Thymus (tissue), 11 donors: ENCODE measurements around the gene IDUA. TPM values are rescaled to one million over a fixed set of nuclear protein-coding genes. Genes with fewer than 3 reads are reported as not detected.
"Not testable (repeated sequence)": the region's sequence is repeated elsewhere in the genome, so short reads cannot be mapped to it uniquely, and the experiment has no call there.

Experiments
- DNase-seq, 9 donors: peaks; one replicate each; pipeline ENCODE4 v3.0.0-alpha.2; 2013; ENCODE audit warnings: low spot score in 9 of 9, low read depth in 6 of 9, missing footprints in 1 of 9
- H3K27ac ChIP-seq, 2 donors: one replicate each; pipeline ENCODE4 v1.5.1; 2013; ENCODE audit warnings: control low read depth in 1 of 2, low read depth in 1 of 2, low read length in 1 of 2, mild to moderate bottlenecking in 1 of 2, moderate library complexity in 1 of 2
- H3K27me3 ChIP-seq, 2 donors: one replicate each; pipeline ENCODE4 v1.5.1; 2013; ENCODE audit warnings: low read length in 1 of 2; ENCODE audit not compliant: control insufficient read depth in 2 of 2, insufficient read depth in 1 of 2
- H3K36me3 ChIP-seq, 2 donors: one replicate each; pipeline ENCODE4 v1.5.1; 2013; ENCODE audit warnings: low read length in 1 of 2, mild to moderate bottlenecking in 1 of 2, moderate library complexity in 1 of 2; ENCODE audit not compliant: control insufficient read depth in 2 of 2, insufficient read depth in 2 of 2
- H3K4me1 ChIP-seq, 2 donors: one replicate each; pipeline ENCODE4 v1.5.1; 2013; ENCODE audit warnings: low read length in 2 of 2; ENCODE audit not compliant: control insufficient read depth in 2 of 2, insufficient read depth in 2 of 2
- H3K4me3 ChIP-seq, 2 donors: one replicate each; pipeline ENCODE4 v1.5.1; 2013; ENCODE audit warnings: low read length in 2 of 2, control low read depth in 1 of 2, mild to moderate bottlenecking in 1 of 2
- H3K9me3 ChIP-seq, 2 donors: one replicate each; pipeline ENCODE4 v1.5.1; 2013; ENCODE audit warnings: low read length in 1 of 2, mild to moderate bottlenecking in 1 of 2; ENCODE audit not compliant: control insufficient read depth in 2 of 2, insufficient read depth in 1 of 2
- WGBS: extraction: QIAGEN DNeasy Blood & Tissue Kit; methylation state at CpG from one replicate; pipeline ENCODE4 v1.1.7; 2013; 5-methylcytosine and 5-hydroxymethylcytosine counted together
- polyA plus RNA-seq: library from polyadenylated mRNA; stranded (reverse); fragments of 200-250 nt; gene quantifications from one replicate; pipeline ENCODE4 v1.2.3, GENCODE V29; 2013
- total RNA-seq: library from RNA; stranded (reverse); fragments of 120-200 nt; gene quantifications from one replicate; pipeline ENCODE4 v1.2.4, GENCODE V29; 2013
- donor health status: healthy.

The IDUA gene
- total and polyA plus RNA-seq, 2 donors: 12.6 to 27.4 TPM

DNA sequence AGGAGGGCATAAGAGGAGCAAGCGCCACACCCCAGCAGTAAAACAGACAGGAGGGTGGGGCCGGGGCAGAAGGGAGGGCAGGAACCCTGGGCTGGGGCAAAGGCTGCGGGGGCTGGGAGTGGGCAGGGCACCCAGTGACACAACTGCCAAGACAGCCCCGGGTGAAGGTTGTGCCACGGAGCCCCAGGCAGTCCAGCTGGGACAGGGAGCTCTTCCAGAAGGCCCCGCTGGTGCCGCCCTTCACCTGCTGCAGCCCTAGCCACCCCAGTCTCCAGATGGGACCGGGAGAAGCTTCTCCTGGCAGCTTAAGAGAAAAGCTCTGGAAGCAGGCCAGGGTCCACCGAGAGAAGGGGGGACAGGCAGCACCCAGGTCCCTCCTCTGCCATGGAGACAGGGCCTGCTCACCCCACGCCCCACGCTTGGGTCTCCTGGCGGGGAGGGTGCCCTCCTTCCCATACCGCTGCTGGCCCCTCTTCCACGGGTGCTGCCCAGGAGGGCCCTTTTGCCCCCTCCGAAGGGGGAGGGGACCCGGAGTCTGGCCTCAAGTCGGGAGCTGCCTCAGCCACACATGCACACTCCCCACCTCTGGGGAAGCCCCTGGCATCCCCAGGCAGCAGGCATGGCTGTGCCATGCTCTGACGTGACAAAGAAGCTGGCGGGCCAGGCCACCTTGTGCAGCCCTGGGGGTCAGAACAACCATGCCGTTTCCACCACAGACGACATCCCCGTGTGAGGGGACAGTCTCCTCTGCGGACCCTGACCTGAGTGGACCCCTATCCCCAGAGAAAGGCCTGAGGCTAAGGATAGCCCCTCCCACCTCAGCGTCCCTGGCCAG, 15.0 kb upstream of the IDUA start:
- Histone ChIP-seq H3K4me3 (peak overlapping the region; percentile 46 to 59), H3K4me1 (peaks cover 11 to 19% of the 10 kb centered on the region in 2 donors), H3K9me3 (peaks cover 0 to 9% of the 10 kb centered on the region in 2 donors), H3K27ac (no peak overlapping the region), H3K36me3 (peaks cover 0 to 3% of the 10 kb centered on the region in 2 donors), H3K27me3 (peaks cover 0 to 57% of the 10 kb centered on the region in 2 donors)
- WGBS: 83% methylated on average over 24 of the region's 24 CpGs
- DNase-seq: no peak

GRCh38 chr4:972651-973424, 14.0 kb upstream of the IDUA start:
- 1% methylated on average over 65 of the region's 65 CpGs for WGBS
- Histone ChIP-seq H3K36me3 (no peaks in the 10 kb centered on the region), H3K27ac (peak overlapping the region in 1 of 2 donors; percentile 46), H3K27me3 (peaks cover 0 to 47% of the 10 kb centered on the region in 2 donors), H3K4me1 (peaks cover 11 to 19% of the 10 kb centered on the region in 2 donors), H3K4me3 (peak overlapping the region; percentile 46 to 59), H3K9me3 (peaks cover 0 to 9% of the 10 kb centered on the region in 2 donors)
- peak in 7 of 9 donors; percentile 20 to 61 (median 29) for DNase-seq

DNA sequence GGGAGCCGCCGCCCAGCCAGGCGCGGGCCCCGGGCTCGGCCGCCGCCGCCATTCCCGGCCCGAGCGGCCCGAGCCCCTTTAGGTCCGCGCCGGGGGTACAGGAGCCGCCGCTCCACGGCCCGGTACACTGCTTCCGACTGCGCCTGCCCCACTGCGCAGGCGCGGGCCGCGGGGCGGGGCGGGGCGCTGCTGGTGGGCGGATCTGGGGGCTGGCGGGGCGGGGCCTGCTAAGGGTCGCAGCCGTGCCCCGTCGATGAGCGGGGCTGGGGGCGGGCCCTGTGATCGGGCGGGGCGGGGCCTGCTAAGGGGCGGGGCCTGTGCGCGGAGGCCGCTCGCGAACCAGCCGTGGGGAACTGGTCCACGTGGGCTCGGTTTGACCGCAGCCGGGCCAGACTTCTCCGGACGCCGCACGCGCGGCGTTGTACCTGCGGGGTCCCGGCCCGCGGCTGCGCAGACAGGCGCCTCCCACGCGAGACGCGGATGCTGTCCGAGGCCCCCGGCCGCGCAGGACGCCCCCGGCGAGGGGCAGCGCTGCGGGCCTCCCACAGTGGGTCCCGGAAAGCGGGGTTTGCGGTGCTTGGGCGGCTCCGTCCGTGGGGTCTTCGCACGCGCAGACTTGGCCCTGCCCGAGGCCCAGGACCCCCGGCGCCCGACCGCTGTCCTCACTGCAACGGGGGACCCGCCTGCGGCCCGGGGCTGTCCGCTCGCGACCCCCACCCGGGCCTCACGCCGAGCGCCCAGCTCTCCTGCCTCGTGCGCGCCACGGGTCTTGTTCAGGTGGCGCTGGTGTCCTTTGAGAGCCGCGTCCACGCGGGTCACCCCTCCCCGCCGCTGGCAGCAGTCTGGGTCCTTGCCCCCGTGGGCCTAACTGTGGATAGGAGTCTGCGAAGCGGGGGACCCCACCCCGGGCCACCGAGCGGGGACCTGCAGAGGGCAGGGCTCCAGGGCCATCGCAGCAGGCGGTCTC, 13.1 kb upstream of the IDUA start, which contains the start of gene DGKQ:
Gene DGKQ (minus strand): TSS at position 139 of the 967 bp plus-strand sequence. CDS start 87 bp downstream, at position 52.
- peak in 8 of 9 donors; percentile 40 to 89 (median 77) for DNase-seq
- Histone ChIP-seq H3K27me3 (peaks cover 0 to 38% of the 10 kb centered on the region in 2 donors), H3K9me3 (peaks cover 0 to 9% of the 10 kb centered on the region in 2 donors), H3K4me1 (peaks cover 11 to 19% of the 10 kb centered on the region in 2 donors), H3K27ac (peak within 1 kb of the TSS in 1 of 2 donors; percentile 46), H3K36me3 (no peaks in the 10 kb centered on the region), H3K4me3 (peak within 1 kb of the TSS; percentile 46 to 59)
- 31% methylated on average over 123 of the region's 123 CpGs for WGBS

DNA sequence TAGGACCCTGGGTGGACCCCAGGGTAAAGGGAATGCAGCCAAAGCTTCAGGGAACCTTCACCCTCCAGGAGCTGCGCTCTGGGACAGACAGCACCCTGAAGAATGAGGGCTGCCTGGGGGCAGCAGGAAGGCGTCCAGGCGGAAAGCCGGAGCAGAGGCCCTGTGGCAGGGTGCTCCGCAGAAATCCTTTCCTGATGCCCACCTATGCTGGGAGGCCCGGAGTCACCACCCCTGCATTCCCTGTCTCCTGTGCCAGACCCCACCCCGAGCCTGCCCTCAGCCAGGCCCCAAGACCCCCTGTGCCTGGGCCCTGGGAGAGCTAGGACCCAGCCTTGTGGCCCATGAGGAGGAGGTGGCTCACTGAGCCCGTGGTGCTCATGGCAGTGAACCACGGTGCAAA, 12.2 kb upstream of the IDUA start:
- H3K27ac ChIP-seq: no peak overlapping the region
- no peak for DNase-seq

GRCh38 chr4:976016-976415, 10.8 kb upstream of the IDUA start:
- H3K36me3 ChIP-seq: not testable (repeated sequence)

More for the DNA sequence above, 12.2 kb upstream of the IDUA start:
- Histone ChIP-seq H3K36me3 (no peaks in the 10 kb centered on the region), H3K9me3 (peaks cover 0 to 9% of the 10 kb centered on the region in 2 donors), H3K27me3 (peaks cover 0 to 39% of the 10 kb centered on the region in 2 donors), H3K4me1 (peaks cover 11 to 19% of the 10 kb centered on the region in 2 donors), H3K4me3 (no peak overlapping the region)
- 96% methylated on average over 9 of the region's 9 CpGs for WGBS

DNA sequence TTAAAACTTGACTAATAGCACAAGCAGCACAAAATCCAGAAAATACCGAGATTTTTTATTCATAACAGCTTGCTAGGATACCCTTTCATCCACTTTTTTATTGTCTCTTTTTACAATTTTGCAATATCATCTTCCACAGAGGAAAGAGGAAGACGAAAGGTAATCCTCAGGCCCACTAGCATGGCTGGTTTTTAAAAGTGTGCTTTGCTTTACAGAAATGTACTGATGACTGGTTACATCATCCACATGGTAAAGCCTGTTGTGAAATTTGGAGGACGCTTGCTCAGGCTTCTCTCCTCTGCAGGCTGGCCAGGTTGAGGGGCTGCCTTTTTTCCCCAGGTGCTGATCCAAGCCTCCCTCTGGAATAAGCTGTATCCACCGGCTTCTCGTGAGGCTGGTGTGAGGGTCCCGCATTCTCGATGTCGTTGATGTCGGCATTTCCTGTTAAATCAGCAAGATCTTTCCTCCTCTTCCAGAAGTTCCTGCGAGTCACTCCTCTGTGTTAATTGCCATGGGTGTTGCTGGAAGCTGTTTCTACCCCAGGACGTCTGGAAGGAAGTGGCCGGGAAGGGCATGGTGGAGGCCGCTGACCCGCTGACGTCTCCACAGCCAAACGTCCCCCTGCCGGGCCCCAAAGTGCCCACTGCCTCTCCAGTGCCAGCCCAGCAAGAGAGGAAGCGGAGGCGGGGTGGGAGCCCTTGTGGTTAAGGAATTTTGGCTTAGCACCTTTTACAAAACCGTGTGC, 7.7 kb upstream of the IDUA start:
- Histone ChIP-seq H3K27ac (peak overlapping the region in 1 of 2 donors; percentile 5), H3K4me1 (no peaks in the 10 kb centered on the region), H3K27me3 (peaks cover 0 to 18% of the 10 kb centered on the region in 2 donors), H3K9me3 (peaks cover 0 to 9% of the 10 kb centered on the region in 2 donors), H3K36me3 (no peaks in the 10 kb centered on the region), H3K4me3 (no peak overlapping the region)
- WGBS: 74% methylated on average over 20 of the region's 20 CpGs
- no peak for DNase-seq

More at GRCh38 chr4:976016-976415, 10.8 kb upstream of the IDUA start:
- Histone ChIP-seq H3K4me1 (peaks cover 11 to 19% of the 10 kb centered on the region in 2 donors), H3K27me3 (peaks cover 0 to 38% of the 10 kb centered on the region in 2 donors)
- not testable (repeated sequence) for H3K4me3 ChIP-seq, DNase-seq, H3K27ac ChIP-seq, H3K9me3 ChIP-seq
- WGBS: 97% methylated on average over 19 of the region's 25 CpGs

- H3K9me3 ChIP-seq: no peaks in the 10 kb centered on the region
- no peak overlapping the region for H3K4me3 ChIP-seq
- no peak for DNase-seq
- no peaks in the 10 kb centered on the region for H3K36me3 ChIP-seq
- peaks cover 0 to 11% of the 10 kb centered on the region in 2 donors for H3K27me3 ChIP-seq
- WGBS: 97% methylated on average over 17 of the region's 17 CpGs
- H3K27ac ChIP-seq: no peak overlapping the region
- peaks cover 16 to 18% of the 10 kb centered on the region in 2 donors for H3K4me1 ChIP-seq
These were observed 4.6 kb upstream of the IDUA start for GRCh38 chr4:982291-982690.

DNA sequence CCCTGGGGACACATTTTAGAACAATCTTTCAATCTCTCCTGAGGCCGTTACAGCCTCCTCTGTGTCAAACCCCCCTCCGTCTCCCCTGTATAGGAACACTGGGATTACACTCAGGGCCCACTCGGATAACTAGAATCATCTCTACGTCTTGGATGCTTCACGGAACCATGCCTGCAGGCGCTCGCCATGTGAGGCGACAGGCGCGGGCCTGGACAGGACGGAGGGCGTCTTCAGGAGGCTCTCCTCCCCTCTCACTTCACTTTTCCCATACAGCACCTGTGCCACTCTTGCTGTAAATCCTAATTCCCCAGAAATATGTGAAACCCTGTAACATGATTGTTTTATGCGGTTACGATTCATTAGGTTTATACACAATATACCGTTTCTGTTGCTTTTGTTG, 4.0 kb upstream of the IDUA start:
- no peak for DNase-seq
- Histone ChIP-seq H3K4me3 (no peak overlapping the region), H3K9me3 (no peaks in the 10 kb centered on the region), H3K27ac (no peak overlapping the region), H3K27me3 (peaks cover 0 to 11% of the 10 kb centered on the region in 2 donors), H3K36me3 (no peaks in the 10 kb centered on the region), H3K4me1 (peaks cover 21 to 24% of the 10 kb centered on the region in 2 donors)
- WGBS: 97% methylated on average over 15 of the region's 15 CpGs
